ENCODE results near the gene PRMT2. TPM values are rescaled to one million over a fixed set of nuclear protein-coding genes. Genes with fewer than 3 reads are reported as not detected.

The PRMT2 gene
- total and polyA plus RNA-seq, 5 experiments from 2014 or later: 358 to 485 (median 376) TPM

DNA sequence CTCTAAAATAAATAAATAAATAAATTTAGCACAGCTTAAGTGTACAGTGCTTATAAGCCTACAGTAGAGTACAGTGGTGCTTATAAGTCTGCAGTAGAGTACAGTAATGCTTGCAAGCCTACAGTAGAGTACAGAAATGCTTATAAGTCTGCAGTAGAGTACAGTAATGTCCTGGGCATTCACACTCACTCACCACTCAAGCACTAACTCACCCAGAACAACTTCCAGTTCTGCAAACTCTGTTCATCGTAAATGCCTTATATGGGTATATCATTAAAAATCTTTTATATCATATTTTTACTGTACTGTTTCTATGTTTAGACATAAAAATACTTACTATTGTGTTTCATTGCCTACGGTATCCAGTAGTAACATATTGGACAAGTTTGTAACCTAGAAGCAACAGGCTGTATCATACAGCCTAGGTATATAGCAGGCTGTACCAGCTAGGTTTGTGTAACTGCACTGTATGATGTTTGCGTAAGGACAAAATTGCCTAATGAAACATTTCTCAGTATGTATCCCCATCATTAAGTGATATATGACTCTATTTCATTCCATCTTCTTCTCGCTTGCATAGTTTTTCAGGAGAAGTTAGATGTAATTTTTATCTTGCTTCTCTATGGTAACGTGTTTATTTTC is 16.6 kb upstream of the PRMT2 start:
- Mint-ChIP-seq H3K4me3 (peak overlapping the region in 2 of 10 donors; percentile 6 to 10), H3K4me1 (peaks cover 39 to 84% (median 68%) of the 10 kb centered on the region in 4 donors), H3K9me3 (peaks cover 0 to 4% (median 0%) of the 10 kb centered on the region in 9 donors), H3K27ac (peak overlapping the region in 7 of 10 donors; percentile 24 to 97 (median 50)), H3K27me3 (no peaks in the 10 kb centered on the region), H3K36me3 (no peaks in the 10 kb centered on the region)
- no peak for ATAC-seq
- POLR2A ChIA-PET: interaction anchor here (0.7 to 10.8 kb wide), 8 partner anchors 8 to 67 kb away, joined by 3 to 265 read pairs (median 30); partner anchors contain the start of genes PRMT2 and S100B
- DNase-seq: no peak

GRCh38 chr21:46619846-46620245 is 15.6 kb upstream of the PRMT2 start:
- Mint-ChIP-seq H3K4me3 (no peak overlapping the region), H3K9me3 (peaks cover 0 to 4% (median 0%) of the 10 kb centered on the region in 9 donors), H3K4me1 (peaks cover 39 to 78% (median 68%) of the 10 kb centered on the region in 4 donors), H3K27ac (peak overlapping the region in 5 of 10 donors; percentile 97 to 100 (median 98)), H3K36me3 (no peaks in the 10 kb centered on the region), H3K27me3 (no peaks in the 10 kb centered on the region)
- POLR2A ChIA-PET: interaction anchor here (1.1 to 10.8 kb wide), 6 partner anchors 12 to 88 kb away, joined by 3 to 265 read pairs (median 56); partner anchors contain the start of genes PRMT2 and S100B
- ATAC-seq (no peak), DNase-seq (no peak)

DNA sequence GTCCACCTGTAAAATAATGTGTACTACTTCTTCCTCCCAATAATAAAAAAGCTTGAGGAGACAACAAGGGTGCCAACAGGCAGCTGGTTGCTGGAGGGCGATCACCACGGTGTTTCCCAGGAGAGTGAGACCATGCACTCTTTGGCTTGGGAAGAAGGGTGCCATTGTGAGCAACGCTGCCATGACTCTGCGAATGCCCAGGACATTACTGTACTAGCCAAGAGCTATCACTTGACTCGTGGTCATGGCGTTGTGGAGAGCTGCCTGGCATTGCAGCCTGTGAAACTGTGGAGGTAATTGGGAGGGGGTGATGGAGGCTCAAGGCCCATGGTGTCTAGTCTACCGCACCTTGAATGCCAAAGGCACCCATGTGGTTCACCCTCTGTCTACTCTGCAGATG is 14.6 kb upstream of the PRMT2 start:
- DNase-seq: no peak
- H3K36me3 Mint-ChIP-seq: peaks cover 0 to 8% (median 0%) of the 10 kb centered on the region in 3 donors
- peak overlapping the region in 6 of 10 donors; percentile 37 to 71 (median 53) for H3K4me3 Mint-ChIP-seq

DNA sequence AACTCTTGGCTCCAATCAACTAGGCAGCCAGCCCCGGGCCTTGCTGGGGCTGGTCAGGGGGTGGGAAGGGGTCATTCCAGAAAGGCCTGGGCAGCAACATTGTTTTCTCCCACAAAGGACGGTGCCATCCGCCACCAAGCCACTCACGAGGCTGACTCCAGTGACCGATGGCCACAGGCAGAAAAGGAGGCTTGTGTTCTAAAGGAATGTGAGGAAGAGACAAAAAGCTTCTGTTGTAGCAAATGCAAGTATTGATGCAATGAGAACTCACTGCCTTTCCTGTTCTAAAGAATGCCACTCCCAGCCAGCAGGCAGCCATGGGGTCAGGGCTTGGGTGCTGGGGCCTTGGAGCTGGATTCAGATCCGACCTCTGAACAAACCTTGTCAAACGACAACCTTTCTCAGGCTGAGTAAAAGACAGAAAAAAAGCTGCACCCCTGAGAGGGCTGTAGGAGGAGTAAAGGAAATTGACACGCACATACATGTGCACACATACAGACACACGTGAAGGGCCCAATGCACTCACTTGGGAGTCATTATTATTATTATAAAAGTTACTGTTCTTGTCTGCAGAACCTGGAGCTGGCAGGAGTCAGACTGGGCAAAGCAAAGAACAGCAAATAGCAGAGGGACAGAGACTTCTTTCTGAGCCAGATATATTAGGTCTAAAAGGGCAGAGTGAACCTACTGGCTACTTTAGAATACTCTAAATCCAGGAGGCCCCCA is 13.9 kb upstream of the PRMT2 start:
- POLR2A ChIA-PET: interaction anchor here (0.9 to 10.8 kb wide), 15 partner anchors 14 to 197 kb away, joined by 3 to 265 read pairs (median 7); partner anchors contain the start of genes PRMT2 and S100B
- no peaks in the 10 kb centered on the region for H3K27me3 Mint-ChIP-seq
- ATAC-seq (peak; percentile 35 to 47), DNase-seq (peak in 3 of 10 donors; percentile 42 to 59 (median 56))
- H3K36me3 Mint-ChIP-seq: peaks cover 0 to 14% (median 4%) of the 10 kb centered on the region in 3 donors
- peaks cover 0 to 17% (median 3%) of the 10 kb centered on the region in 9 donors for H3K9me3 Mint-ChIP-seq
- peak overlapping the region; percentile 90 to 100 (median 98) for H3K27ac Mint-ChIP-seq
- peaks cover 33 to 77% (median 64%) of the 10 kb centered on the region in 4 donors for H3K4me1 Mint-ChIP-seq
- peak overlapping the region in 9 of 10 donors; percentile 53 to 74 (median 66) for H3K4me3 Mint-ChIP-seq

More for the DNA sequence above, 14.6 kb upstream of the PRMT2 start:
- H3K27me3 Mint-ChIP-seq: no peaks in the 10 kb centered on the region
- peaks cover 35 to 77% (median 65%) of the 10 kb centered on the region in 4 donors for H3K4me1 Mint-ChIP-seq
- POLR2A ChIA-PET: interaction anchor here (1.1 to 10.8 kb wide), 8 partner anchors 13 to 89 kb away, joined by 3 to 265 read pairs (median 32); partner anchors contain the start of genes PRMT2 and S100B
- ATAC-seq: no peak
- H3K9me3 Mint-ChIP-seq: peaks cover 0 to 11% (median 0%) of the 10 kb centered on the region in 9 donors
- H3K27ac Mint-ChIP-seq: peak overlapping the region; percentile 90 to 100 (median 98)

DNA sequence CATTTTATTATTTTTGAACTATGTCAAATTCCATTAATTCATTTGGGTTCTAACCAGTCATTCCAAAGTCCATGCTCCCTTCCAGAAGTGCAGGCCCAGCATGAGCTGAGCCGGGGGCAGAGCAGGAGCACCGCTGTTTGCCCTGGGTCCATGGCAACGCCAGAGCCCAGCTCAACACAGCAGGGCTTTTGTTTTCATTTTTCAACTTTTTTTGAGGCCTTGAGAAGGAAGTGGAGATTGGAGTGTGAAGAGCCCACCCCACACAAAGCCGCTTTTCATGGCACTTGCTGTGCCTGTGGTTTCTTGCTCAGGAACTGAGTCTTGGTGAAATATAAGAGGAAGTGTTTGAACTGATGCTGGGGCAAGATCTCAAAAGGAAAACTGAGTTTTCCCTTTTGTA is 13.2 kb upstream of the PRMT2 start:
- Mint-ChIP-seq H3K9me3 (peaks cover 0 to 17% (median 3%) of the 10 kb centered on the region in 9 donors), H3K27me3 (no peaks in the 10 kb centered on the region), H3K27ac (peak overlapping the region; percentile 90 to 100 (median 98)), H3K36me3 (peaks cover 0 to 14% (median 4%) of the 10 kb centered on the region in 3 donors), H3K4me3 (peak overlapping the region; percentile 53 to 74 (median 66)), H3K4me1 (peaks cover 34 to 77% (median 64%) of the 10 kb centered on the region in 4 donors)
- ATAC-seq: peak; percentile 73 to 79
- POLR2A ChIA-PET: interaction anchor here (0.9 to 10.8 kb wide), 15 partner anchors 14 to 198 kb away, joined by 3 to 265 read pairs (median 7); partner anchors contain the start of genes PRMT2 and S100B
- peak; percentile 17 to 88 (median 74) for DNase-seq

GRCh38 chr21:46624050-46624449 is 11.4 kb upstream of the PRMT2 start:
- Mint-ChIP-seq H3K4me3 (peak overlapping the region in 1 of 10 donors; percentile 16), H3K4me1 (peaks cover 41 to 92% (median 78%) of the 10 kb centered on the region in 4 donors)

DNA sequence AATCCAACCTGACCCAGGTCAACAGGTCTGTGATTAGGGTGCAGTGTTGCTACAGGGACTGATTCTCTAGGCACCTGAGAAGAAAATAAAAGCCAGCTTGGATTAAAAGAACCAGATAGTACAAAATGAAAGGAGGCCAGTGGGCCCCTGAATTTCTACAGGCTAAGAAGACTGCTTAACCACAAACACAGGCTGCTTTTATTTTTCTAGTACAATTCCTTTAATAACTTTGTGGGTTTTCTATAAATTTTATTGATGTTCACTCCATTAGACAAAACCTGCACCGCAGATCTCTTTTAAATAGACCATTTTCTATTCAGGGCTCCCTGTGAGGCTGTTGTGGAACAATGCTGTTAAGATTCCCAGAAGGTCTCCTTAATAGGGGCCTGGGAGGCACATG is 9.7 kb upstream of the PRMT2 start:
- Mint-ChIP-seq H3K36me3 (peaks cover 0 to 14% (median 4%) of the 10 kb centered on the region in 3 donors), H3K27me3 (no peaks in the 10 kb centered on the region), H3K9me3 (peaks cover 0 to 16% (median 3%) of the 10 kb centered on the region in 9 donors), H3K4me3 (peak overlapping the region in 6 of 10 donors; percentile 8 to 77 (median 68)), H3K4me1 (peaks cover 33 to 85% (median 71%) of the 10 kb centered on the region in 4 donors), H3K27ac (peak overlapping the region; percentile 75 to 98 (median 96))
- ATAC-seq (no peak), DNase-seq (no peak)
- POLR2A ChIA-PET: interaction anchor here (1.3 to 10.8 kb wide), 5 partner anchors 10 to 94 kb away, joined by 3 to 265 read pairs (median 11); partner anchors contain the start of genes PRMT2 and S100B

More at GRCh38 chr21:46624050-46624449, 11.4 kb upstream of the PRMT2 start:
- Mint-ChIP-seq H3K9me3 (peaks cover 0 to 17% (median 3%) of the 10 kb centered on the region in 9 donors), H3K36me3 (peaks cover 0 to 14% (median 4%) of the 10 kb centered on the region in 3 donors), H3K27me3 (no peaks in the 10 kb centered on the region), H3K27ac (peak overlapping the region in 9 of 10 donors; percentile 66 to 97 (median 84))
- DNase-seq (no peak), ATAC-seq (no peak)
- POLR2A ChIA-PET: interaction anchor here (0.6 to 10.8 kb wide), 6 partner anchors 12 to 72 kb away, joined by 3 to 265 read pairs (median 29); partner anchors contain the start of gene PRMT2

- Mint-ChIP-seq H3K4me3 (peak overlapping the region; percentile 13 to 84 (median 72)), H3K27me3 (no peaks in the 10 kb centered on the region), H3K4me1 (peaks cover 32 to 85% (median 68%) of the 10 kb centered on the region in 4 donors), H3K36me3 (peaks cover 0 to 14% (median 4%) of the 10 kb centered on the region in 3 donors), H3K27ac (peak overlapping the region; percentile 75 to 98 (median 96)), H3K9me3 (peaks cover 0 to 16% (median 3%) of the 10 kb centered on the region in 9 donors)
- POLR2A ChIA-PET: interaction anchor here (1.3 to 10.8 kb wide), 10 partner anchors 8 to 168 kb away, joined by 3 to 265 read pairs (median 8); partner anchors contain the start of genes DIP2A, PRMT2 and S100B
- ATAC-seq (peak; percentile 67 to 74), DNase-seq (peak in 8 of 10 donors; percentile 58 to 88 (median 76))
Measured at GRCh38 chr21:46626536-46626935, 8.9 kb upstream of the PRMT2 start.

GRCh38 chr21:46626975-46627501 is 8.4 kb upstream of the PRMT2 start:
- H3K9me3 Mint-ChIP-seq: peaks cover 0 to 16% (median 3%) of the 10 kb centered on the region in 9 donors
- POLR2A ChIA-PET: interaction anchor here (0.6 to 10.8 kb wide), 13 partner anchors 9 to 168 kb away, joined by 3 to 265 read pairs (median 6); partner anchors contain the start of genes DIP2A, PRMT2 and S100B
- H3K36me3 Mint-ChIP-seq: peaks cover 0 to 14% (median 4%) of the 10 kb centered on the region in 3 donors
- H3K4me1 Mint-ChIP-seq: peaks cover 30 to 82% (median 64%) of the 10 kb centered on the region in 4 donors
- H3K27me3 Mint-ChIP-seq: no peaks in the 10 kb centered on the region
- DNase-seq: no peak
- peak overlapping the region; percentile 75 to 98 (median 96) for H3K27ac Mint-ChIP-seq
- ATAC-seq: no peak
- peak overlapping the region in 8 of 10 donors; percentile 64 to 84 (median 76) for H3K4me3 Mint-ChIP-seq

DNA sequence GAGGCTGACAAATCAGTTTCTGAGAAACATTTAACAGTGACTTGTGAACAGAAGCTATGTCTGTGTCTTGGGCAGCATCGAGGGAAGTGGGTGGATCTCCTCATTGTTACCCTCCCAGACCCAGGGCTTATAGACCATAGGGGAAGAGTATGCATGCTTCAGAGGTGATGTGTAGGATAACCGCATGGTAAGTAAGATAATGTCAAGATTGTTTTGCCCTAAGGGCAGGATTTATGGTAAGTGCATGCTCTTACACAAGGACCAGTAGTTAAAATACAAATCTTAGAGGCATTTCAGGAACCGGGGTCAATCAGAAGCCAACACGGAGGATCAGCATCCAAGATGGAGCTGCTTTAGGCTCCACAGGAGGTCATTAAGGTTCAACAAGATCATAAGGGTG is 7.7 kb upstream of the PRMT2 start:
- peaks cover 0 to 16% (median 3%) of the 10 kb centered on the region in 9 donors for H3K9me3 Mint-ChIP-seq
- no peaks in the 10 kb centered on the region for H3K27me3 Mint-ChIP-seq
- H3K4me3 Mint-ChIP-seq: peak overlapping the region in 8 of 10 donors; percentile 1 to 84 (median 52)
- H3K27ac Mint-ChIP-seq: peak overlapping the region in 9 of 10 donors; percentile 91 to 98 (median 97)
- DNase-seq (no peak), ATAC-seq (no peak)
- peaks cover 0 to 14% (median 4%) of the 10 kb centered on the region in 3 donors for H3K36me3 Mint-ChIP-seq
- H3K4me1 Mint-ChIP-seq: peaks cover 34 to 82% (median 64%) of the 10 kb centered on the region in 4 donors
- POLR2A ChIA-PET: interaction anchor here (1.0 to 10.8 kb wide), 15 partner anchors 8 to 169 kb away, joined by 3 to 265 read pairs (median 4); partner anchors contain the start of genes DIP2A, PRMT2 and S100B

- DNase-seq (no peak), ATAC-seq (no peak)
- Mint-ChIP-seq H3K27ac (peak overlapping the region in 7 of 10 donors; percentile 63 to 98 (median 96)), H3K4me1 (peaks cover 37 to 87% (median 69%) of the 10 kb centered on the region in 4 donors), H3K36me3 (peaks cover 0 to 14% (median 4%) of the 10 kb centered on the region in 3 donors), H3K4me3 (peak overlapping the region in 4 of 10 donors; percentile 24 to 84 (median 49)), H3K27me3 (no peaks in the 10 kb centered on the region), H3K9me3 (peaks cover 0 to 16% (median 3%) of the 10 kb centered on the region in 9 donors)
- POLR2A ChIA-PET: interaction anchor here (0.8 to 3.9 kb wide), 9 partner anchors 10 to 79 kb away, joined by 3 to 36 read pairs (median 4); partner anchors contain the start of gene S100B
Measured at GRCh38 chr21:46628868-46629267, 6.6 kb upstream of the PRMT2 start.

All from naive thymus-derived CD8-positive, alpha-beta T cell (primary cell).